Glutamatergic neuron (in vitro differentiated cells): ENCODE measurements around the gene TXNDC5. TPM values are rescaled to one million over a fixed set of nuclear protein-coding genes. Genes with fewer than 3 reads are reported as not detected.

Experiments
- DNase-seq: peaks from one replicate; pipeline ENCODE4 v3.0.0; 2022
- H3K27ac Mint-ChIP-seq: one replicate; pipeline ENCODE4 v1.8.0; 2020; ENCODE audit warnings: mild to moderate bottlenecking, mixed read lengths, inconsistent platforms; ENCODE audit not compliant: unreplicated experiment
- H3K27me3 Mint-ChIP-seq: one replicate; pipeline ENCODE4 v1.8.0; 2020; ENCODE audit warnings: mild to moderate bottlenecking, moderate library complexity, mixed read lengths, inconsistent platforms; ENCODE audit not compliant: unreplicated experiment
- H3K36me3 Mint-ChIP-seq: one replicate; pipeline ENCODE4 v1.8.0; 2020; ENCODE audit warnings: mild to moderate bottlenecking, mixed read lengths, inconsistent platforms; ENCODE audit not compliant: unreplicated experiment
- H3K4me1 Mint-ChIP-seq: one replicate; pipeline ENCODE4 v1.8.0; 2020; ENCODE audit warnings: mild to moderate bottlenecking, low read depth, mixed read lengths, inconsistent platforms; ENCODE audit not compliant: unreplicated experiment
- H3K4me3 Mint-ChIP-seq: one replicate; pipeline ENCODE4 v1.8.0; 2020; ENCODE audit warnings: mild to moderate bottlenecking, mixed read lengths, inconsistent platforms; ENCODE audit not compliant: unreplicated experiment
- H3K9me3 Mint-ChIP-seq: one replicate; pipeline ENCODE4 v1.8.0; 2020; ENCODE audit warnings: mild to moderate bottlenecking, moderate library complexity, mixed read lengths, inconsistent platforms; ENCODE audit not compliant: unreplicated experiment
- long read RNA-seq: library from polyadenylated mRNA; unstranded; transcript quantifications from one replicate; pipeline ENCODE4 v2.0.0, GENCODE V29; 2020; ENCODE audit not compliant: unreplicated experiment
- total RNA-seq: library from RNA; stranded (reverse); fragmentation: NEBNext Ultra II Directional; extraction: Animal tissue kit (Norgen Biotek cat#: 25700); gene quantifications from one replicate; pipeline ENCODE4 v1.2.1, GENCODE V29; 2021; ENCODE audit not compliant: unreplicated experiment
- TF ChIP-seq, protein P1 (sequence below): fragments of 200-600 bp; sonication (generic); IDR thresholded peaks from one replicate; pipeline ENCODE4 v1.5.0; 2021; ENCODE audit not compliant: partially characterized antibody, unreplicated experiment

TXNDC5 gene
- total RNA-seq: 25.3 TPM
- long read RNA-seq, partial matches to known transcripts: 0 of 1 reads
- long read RNA-seq, other reads (novel, unspliced or antisense): 1 of 1 reads

- TF ChIP-seq, protein P1, sequence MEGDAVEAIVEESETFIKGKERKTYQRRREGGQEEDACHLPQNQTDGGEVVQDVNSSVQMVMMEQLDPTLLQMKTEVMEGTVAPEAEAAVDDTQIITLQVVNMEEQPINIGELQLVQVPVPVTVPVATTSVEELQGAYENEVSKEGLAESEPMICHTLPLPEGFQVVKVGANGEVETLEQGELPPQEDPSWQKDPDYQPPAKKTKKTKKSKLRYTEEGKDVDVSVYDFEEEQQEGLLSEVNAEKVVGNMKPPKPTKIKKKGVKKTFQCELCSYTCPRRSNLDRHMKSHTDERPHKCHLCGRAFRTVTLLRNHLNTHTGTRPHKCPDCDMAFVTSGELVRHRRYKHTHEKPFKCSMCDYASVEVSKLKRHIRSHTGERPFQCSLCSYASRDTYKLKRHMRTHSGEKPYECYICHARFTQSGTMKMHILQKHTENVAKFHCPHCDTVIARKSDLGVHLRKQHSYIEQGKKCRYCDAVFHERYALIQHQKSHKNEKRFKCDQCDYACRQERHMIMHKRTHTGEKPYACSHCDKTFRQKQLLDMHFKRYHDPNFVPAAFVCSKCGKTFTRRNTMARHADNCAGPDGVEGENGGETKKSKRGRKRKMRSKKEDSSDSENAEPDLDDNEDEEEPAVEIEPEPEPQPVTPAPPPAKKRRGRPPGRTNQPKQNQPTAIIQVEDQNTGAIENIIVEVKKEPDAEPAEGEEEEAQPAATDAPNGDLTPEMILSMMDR: no peak
- Mint-ChIP-seq H3K4me3 (peak within 1 kb of the TSS; percentile 89), H3K36me3 (no peaks in the 10 kb centered on the region), H3K4me1 (no peaks in the 10 kb centered on the region), H3K27ac (no peak within 1 kb of the TSS), H3K27me3 (peaks cover 4% of the 10 kb centered on the region), H3K9me3 (peaks cover 2% of the 10 kb centered on the region)
- DNase-seq: peak; percentile 80
These were observed at the start of gene TXNDC5 for GRCh38 chr6:7910654-7911344. Gene TXNDC5, minus strand, starts transcription at chr6:7910788. Its CDS starts 12 bp downstream, at chr6:7910776.

GRCh38 chr6:7960141-7960540, 49.6 kb upstream of the TXNDC5 start:
- no peak for DNase-seq
- TF ChIP-seq, protein P1: no peak
- Mint-ChIP-seq H3K4me3 (no peak overlapping the region), H3K36me3 (no peaks in the 10 kb centered on the region), H3K27me3 (peaks cover 2% of the 10 kb centered on the region), H3K4me1 (no peaks in the 10 kb centered on the region), H3K27ac (no peak overlapping the region), H3K9me3 (peaks cover 4% of the 10 kb centered on the region)

DNA sequence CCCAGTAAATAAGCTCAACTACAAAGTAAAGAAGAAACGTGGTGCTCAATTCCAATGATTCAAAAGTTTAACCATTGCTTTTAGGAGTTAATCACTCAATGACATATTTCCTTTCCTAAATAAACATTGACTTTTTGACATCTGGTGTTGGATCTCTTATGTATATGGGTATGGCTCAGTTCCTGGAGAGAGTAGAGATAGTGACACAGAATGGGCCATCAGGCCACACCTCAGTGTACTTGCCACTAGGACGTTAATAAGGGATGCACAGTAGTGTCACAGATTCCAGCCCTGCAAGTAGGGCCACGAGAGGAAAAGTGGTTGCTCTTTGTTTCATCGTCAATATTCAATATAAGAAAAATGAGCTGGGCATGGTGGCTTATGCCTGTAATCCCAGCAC, 48.9 kb upstream of the TXNDC5 start:
- peaks cover 4% of the 10 kb centered on the region for H3K9me3 Mint-ChIP-seq

GRCh38 chr6:7958464-7958863, 47.9 kb upstream of the TXNDC5 start:
- no peaks in the 10 kb centered on the region for H3K4me1 Mint-ChIP-seq
- H3K9me3 Mint-ChIP-seq: peaks cover 4% of the 10 kb centered on the region
- H3K4me3 Mint-ChIP-seq: no peak overlapping the region
- H3K27me3 Mint-ChIP-seq: peaks cover 2% of the 10 kb centered on the region
- H3K27ac Mint-ChIP-seq: no peak overlapping the region
- TF ChIP-seq, protein P1: no peak
- no peaks in the 10 kb centered on the region for H3K36me3 Mint-ChIP-seq
- no peak for DNase-seq

More for the DNA sequence above, 48.9 kb upstream of the TXNDC5 start:
- Mint-ChIP-seq H3K4me3 (no peak overlapping the region), H3K4me1 (no peaks in the 10 kb centered on the region), H3K36me3 (no peaks in the 10 kb centered on the region), H3K27me3 (peaks cover 2% of the 10 kb centered on the region), H3K27ac (no peak overlapping the region)
- no peak for DNase-seq
- TF ChIP-seq, protein P1: no peak

GRCh38 chr6:7956257-7956656, 45.7 kb upstream of the TXNDC5 start:
- no peak overlapping the region for H3K27ac Mint-ChIP-seq
- H3K4me1 Mint-ChIP-seq: no peaks in the 10 kb centered on the region
- no peak overlapping the region for H3K4me3 Mint-ChIP-seq
- H3K27me3 Mint-ChIP-seq: no peaks in the 10 kb centered on the region
- no peaks in the 10 kb centered on the region for H3K36me3 Mint-ChIP-seq
- no peak for DNase-seq
- TF ChIP-seq, protein P1: no peak
- H3K9me3 Mint-ChIP-seq: peaks cover 2% of the 10 kb centered on the region
